Upper lobe of right lung (tissue), 1 donor: Measurements from ENCODE around the gene DENND2A. TPM values are rescaled to one million over a fixed set of nuclear protein-coding genes. Genes with fewer than 3 reads are reported as not detected.
A peak's percentile ranks its signal among the peaks of the same experiment; 100 is the strongest.

Experiments used
- ATAC-seq: fragments of 200-7000 bp; cut with Tn5 transposase; one replicate; pipeline ENCODE4 v1.9.1; 2020; ENCODE audit warnings: mild to moderate bottlenecking, moderate library complexity
- DNase-seq: peaks from one replicate; pipeline ENCODE4 v3.0.0-alpha.2; 2020
- H3K27ac ChIP-seq: fragments of 200-600 bp; one replicate; pipeline ENCODE4 v1.8.0; 2022
- H3K27me3 ChIP-seq: fragments of 200-600 bp; one replicate; pipeline ENCODE4 v1.8.0; 2022; ENCODE audit warnings: mild to moderate bottlenecking
- H3K36me3 ChIP-seq: fragments of 200-600 bp; one replicate; pipeline ENCODE4 v1.8.0; 2022
- H3K4me1 ChIP-seq: fragments of 200-600 bp; one replicate; pipeline ENCODE4 v1.8.0; 2022
- H3K4me3 ChIP-seq: fragments of 200-600 bp; one replicate; pipeline ENCODE4 v1.8.0; 2022; ENCODE audit warnings: mild to moderate bottlenecking
- H3K9me3 ChIP-seq: fragments of 200-600 bp; one replicate; pipeline ENCODE4 v1.8.0; 2022
- intact Hi-C: fragments of 100-400 bp; cut with DNase I; formaldehyde crosslinking; loops from one replicate; pipeline ENCODE4 v1.11.0; 2022
- total RNA-seq: library from RNA; stranded (reverse); fragmentation: NEBNext Ultra II Directional; extraction: Animal tissue kit (Norgen Biotek cat#: 25700); gene quantifications from one replicate; pipeline ENCODE4 v1.2.1, GENCODE V29; 2021
- TF ChIP-seq, protein P1 (sequence below): fragments of 200-600 bp; IDR thresholded peaks from one replicate; pipeline ENCODE4 v1.8.0; 2022; ENCODE audit warnings: antibody characterized with exemption
- donor health status: DM: no; HTN: yes; CAD: no; lungs with severe emphysema.

DENND2A gene
- total RNA-seq, 1 donor from 2014 or later: 26.2 TPM

DNA sequence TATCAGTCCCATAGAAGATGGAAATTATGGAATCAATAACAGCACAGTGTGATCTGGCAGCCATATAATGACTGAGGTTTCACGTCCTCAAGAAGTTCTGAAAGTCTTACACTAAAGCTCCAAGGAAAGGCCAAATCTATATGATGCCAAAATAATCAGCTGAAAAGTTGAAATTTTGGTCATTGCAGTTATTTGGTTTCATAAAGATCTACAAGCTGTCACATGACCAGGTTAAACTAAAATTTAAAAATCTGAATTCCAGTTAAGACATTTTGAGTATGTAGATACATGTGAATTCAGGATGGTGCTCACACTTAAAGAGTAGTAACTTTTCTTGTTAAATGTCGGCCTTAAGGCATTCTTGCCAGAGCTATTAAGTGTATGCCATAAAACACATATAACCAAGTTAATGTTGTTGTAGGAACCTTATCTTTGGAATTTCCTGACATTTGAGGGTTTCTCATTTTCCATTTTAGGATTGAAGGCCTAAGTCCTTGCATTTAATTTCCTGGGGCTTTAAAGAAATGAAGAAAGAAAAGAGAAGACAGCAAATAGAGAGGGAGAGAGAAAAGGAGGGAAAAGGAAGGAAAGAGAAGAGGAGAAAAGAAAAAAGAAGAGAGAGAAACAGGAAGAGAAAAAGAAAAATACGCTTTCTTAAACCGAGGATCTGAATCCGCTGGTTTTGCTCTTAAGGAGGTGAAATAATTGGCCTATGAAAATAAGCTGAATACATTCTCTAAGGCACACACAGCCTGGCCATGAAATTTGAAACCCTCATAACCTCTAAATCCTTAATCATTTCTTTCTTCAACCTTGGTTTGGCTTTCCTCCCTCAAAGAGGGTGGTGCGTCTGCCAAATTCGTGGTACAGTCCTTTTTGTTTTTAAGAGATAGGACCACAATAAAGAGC is 43.8 kb downstream of the DENND2A start:
- Histone ChIP-seq H3K9me3 (no peaks in the 10 kb centered on the region), H3K4me3 (no peak overlapping the region), H3K4me1 (no peaks in the 10 kb centered on the region), H3K27me3 (no peaks in the 10 kb centered on the region), H3K27ac (no peak overlapping the region), H3K36me3 (no peaks in the 10 kb centered on the region)
- TF ChIP-seq, protein P1, sequence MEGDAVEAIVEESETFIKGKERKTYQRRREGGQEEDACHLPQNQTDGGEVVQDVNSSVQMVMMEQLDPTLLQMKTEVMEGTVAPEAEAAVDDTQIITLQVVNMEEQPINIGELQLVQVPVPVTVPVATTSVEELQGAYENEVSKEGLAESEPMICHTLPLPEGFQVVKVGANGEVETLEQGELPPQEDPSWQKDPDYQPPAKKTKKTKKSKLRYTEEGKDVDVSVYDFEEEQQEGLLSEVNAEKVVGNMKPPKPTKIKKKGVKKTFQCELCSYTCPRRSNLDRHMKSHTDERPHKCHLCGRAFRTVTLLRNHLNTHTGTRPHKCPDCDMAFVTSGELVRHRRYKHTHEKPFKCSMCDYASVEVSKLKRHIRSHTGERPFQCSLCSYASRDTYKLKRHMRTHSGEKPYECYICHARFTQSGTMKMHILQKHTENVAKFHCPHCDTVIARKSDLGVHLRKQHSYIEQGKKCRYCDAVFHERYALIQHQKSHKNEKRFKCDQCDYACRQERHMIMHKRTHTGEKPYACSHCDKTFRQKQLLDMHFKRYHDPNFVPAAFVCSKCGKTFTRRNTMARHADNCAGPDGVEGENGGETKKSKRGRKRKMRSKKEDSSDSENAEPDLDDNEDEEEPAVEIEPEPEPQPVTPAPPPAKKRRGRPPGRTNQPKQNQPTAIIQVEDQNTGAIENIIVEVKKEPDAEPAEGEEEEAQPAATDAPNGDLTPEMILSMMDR: no peak
- ATAC-seq: no peak
- intact Hi-C loops: no loop called here
- no peak for DNase-seq

GRCh38 chr7:140595468-140596092 is 45.0 kb downstream of the DENND2A start:
- no peaks in the 10 kb centered on the region for H3K9me3 ChIP-seq
- no peak for ATAC-seq
- H3K27me3 ChIP-seq: no peaks in the 10 kb centered on the region
- no peak for DNase-seq
- no peaks in the 10 kb centered on the region for H3K36me3 ChIP-seq
- intact Hi-C loops: no loop called here
- H3K27ac ChIP-seq: no peak overlapping the region
- TF ChIP-seq, protein P1: no peak
- H3K4me1 ChIP-seq: no peaks in the 10 kb centered on the region
- H3K4me3 ChIP-seq: no peak overlapping the region

DNA sequence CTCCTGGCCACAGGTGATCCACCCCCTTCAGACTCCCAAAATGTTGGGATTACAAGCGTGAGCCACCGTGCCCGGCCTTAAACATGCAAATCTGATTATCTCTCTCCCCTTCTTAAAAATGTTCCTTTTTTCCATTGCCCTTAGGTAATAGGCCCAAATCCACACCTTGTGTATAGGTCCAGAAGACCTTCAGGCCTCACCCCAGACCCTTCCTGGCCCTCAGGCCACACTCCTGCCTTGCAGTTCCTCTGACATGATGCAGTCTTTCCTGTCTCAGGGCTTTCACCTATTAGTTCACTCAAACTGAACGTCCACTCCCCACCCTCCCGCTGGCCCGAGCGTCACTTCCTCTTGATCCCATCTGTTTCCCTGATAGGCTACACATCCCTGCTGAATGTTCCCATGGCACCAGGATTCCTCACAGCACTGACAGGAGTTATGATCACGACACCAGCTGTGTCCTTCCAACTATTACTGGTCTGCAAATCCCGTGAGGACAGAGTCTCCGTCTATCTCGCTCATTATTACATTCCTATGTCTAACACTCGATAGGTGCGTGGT is 46.4 kb downstream of the DENND2A start:
- ATAC-seq: no peak
- intact Hi-C loops: no loop called here
- DNase-seq: no peak
- TF ChIP-seq, protein P1: no peak
- Histone ChIP-seq H3K36me3 (no peaks in the 10 kb centered on the region), H3K27me3 (no peaks in the 10 kb centered on the region), H3K4me3 (no peak overlapping the region), H3K4me1 (no peaks in the 10 kb centered on the region), H3K9me3 (no peaks in the 10 kb centered on the region), H3K27ac (no peak overlapping the region)

DNA sequence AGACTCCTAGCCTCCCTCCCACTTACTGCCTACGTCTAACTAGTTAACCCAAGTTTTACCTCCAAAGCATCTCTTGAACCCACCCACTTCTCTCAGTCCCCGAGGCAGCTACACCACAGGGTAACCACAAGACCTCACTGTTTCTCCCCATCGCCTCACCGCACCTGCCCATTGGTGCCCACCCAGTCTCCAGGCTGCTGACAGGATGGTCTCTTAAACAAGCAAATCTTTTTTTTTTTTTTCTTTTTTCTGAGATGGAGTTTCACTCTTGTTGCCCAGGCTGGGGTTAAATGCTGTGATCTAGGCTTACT is 47.0 kb downstream of the DENND2A start:
- TF ChIP-seq, protein P1: no peak
- intact Hi-C loops: no loop called here
- no peak overlapping the region for H3K27ac ChIP-seq
- no peaks in the 10 kb centered on the region for H3K9me3 ChIP-seq
- DNase-seq: peak; percentile 5
- no peak for ATAC-seq
- no peaks in the 10 kb centered on the region for H3K4me1 ChIP-seq
- no peaks in the 10 kb centered on the region for H3K27me3 ChIP-seq
- no peaks in the 10 kb centered on the region for H3K36me3 ChIP-seq
- no peak overlapping the region for H3K4me3 ChIP-seq

DNA sequence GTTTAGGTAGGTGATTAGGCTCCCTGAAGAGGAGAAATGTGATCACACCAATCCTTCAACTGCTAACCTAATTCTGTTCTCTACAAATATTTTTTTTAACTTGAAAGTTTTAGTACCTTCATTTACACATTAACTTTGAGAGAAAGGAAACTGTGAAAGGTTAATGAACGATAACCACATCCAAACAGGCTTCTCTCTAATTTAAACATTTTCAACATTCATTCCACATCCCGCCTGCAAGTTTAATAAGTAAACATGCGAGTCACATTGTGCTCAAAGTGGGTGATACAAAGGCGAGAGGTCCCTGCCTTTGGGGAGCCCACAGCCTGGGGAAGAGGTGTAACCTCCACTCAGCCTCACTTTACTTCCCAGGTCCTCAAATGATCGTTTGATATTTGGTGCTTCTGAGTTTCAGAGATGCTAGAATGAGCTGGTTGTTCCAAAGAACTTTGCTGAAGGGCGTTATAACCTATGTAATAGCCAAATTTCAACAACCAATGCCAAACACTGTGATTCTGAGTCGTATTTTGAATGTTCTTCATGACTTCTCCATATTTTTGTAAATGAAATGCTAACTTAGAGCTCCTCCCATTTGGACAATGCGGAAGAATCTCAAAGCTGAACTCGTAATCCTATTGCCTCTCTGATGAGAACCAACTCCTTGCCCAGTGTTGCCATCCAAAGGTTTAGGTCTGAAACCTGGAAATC is 47.5 kb downstream of the DENND2A start:
- Histone ChIP-seq H3K4me1 (no peaks in the 10 kb centered on the region), H3K27me3 (no peaks in the 10 kb centered on the region)
- no peak for DNase-seq

More for the DNA sequence above, 47.5 kb downstream of the DENND2A start:
- intact Hi-C loops: no loop called here
- no peaks in the 10 kb centered on the region for H3K9me3 ChIP-seq
- no peak overlapping the region for H3K27ac ChIP-seq
- TF ChIP-seq, protein P1: no peak
- H3K36me3 ChIP-seq: no peaks in the 10 kb centered on the region
- ATAC-seq: no peak
- H3K4me3 ChIP-seq: no peak overlapping the region
